ENCODE data around the gene ZNF695. TPM values are rescaled to one million over a fixed set of nuclear protein-coding genes. Genes with fewer than 3 reads are reported as not detected.
"Not testable (repeated sequence)": the region's sequence is repeated elsewhere in the genome, so short reads cannot be mapped to it uniquely, and the experiment has no call there.

Gene ZNF695
- total RNA-seq, 1 donor from 2014 or later = not detected

DNA sequence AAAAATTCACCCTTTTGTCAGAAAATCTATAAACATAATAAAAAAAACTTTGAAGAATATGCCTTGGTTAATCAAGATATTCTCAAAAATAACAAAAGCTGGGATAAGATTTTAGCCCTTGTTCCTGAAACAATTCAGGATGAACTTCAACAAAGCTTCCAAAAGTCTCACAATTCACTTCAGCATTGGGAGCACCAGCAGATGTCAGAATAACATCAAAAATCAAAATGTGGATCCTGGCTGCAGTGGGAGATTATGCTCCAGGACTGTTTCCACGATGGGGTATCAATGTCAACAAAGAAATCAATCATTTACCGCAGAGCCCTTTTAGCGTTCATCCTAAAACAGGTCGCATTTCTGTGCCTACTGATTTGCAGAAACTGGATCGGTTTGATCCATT is 35.5 kb upstream of the ZNF695 start:
- Histone ChIP-seq H3K4me1 (no peaks in the 10 kb centered on the region), H3K27me3 (ENCODE audit: low read depth) (no peaks in the 10 kb centered on the region), H3K9me3 (replicated peaks) (peaks cover 87% of the 10 kb centered on the region), H3K27ac (replicated peaks) (no peak overlapping the region), H3K4me3 (no peak overlapping the region), H3K36me3 (peaks cover 11% of the 10 kb centered on the region)
- intact Hi-C loops (cut with micrococcal nuclease) = no loop called here
- no peak for DNase-seq
- TF ChIP-seq, protein P1, sequence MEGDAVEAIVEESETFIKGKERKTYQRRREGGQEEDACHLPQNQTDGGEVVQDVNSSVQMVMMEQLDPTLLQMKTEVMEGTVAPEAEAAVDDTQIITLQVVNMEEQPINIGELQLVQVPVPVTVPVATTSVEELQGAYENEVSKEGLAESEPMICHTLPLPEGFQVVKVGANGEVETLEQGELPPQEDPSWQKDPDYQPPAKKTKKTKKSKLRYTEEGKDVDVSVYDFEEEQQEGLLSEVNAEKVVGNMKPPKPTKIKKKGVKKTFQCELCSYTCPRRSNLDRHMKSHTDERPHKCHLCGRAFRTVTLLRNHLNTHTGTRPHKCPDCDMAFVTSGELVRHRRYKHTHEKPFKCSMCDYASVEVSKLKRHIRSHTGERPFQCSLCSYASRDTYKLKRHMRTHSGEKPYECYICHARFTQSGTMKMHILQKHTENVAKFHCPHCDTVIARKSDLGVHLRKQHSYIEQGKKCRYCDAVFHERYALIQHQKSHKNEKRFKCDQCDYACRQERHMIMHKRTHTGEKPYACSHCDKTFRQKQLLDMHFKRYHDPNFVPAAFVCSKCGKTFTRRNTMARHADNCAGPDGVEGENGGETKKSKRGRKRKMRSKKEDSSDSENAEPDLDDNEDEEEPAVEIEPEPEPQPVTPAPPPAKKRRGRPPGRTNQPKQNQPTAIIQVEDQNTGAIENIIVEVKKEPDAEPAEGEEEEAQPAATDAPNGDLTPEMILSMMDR (IDR thresholded peaks at IDR 0.05; ENCODE audit: borderline replicate concordance) = peak; percentile 41

DNA sequence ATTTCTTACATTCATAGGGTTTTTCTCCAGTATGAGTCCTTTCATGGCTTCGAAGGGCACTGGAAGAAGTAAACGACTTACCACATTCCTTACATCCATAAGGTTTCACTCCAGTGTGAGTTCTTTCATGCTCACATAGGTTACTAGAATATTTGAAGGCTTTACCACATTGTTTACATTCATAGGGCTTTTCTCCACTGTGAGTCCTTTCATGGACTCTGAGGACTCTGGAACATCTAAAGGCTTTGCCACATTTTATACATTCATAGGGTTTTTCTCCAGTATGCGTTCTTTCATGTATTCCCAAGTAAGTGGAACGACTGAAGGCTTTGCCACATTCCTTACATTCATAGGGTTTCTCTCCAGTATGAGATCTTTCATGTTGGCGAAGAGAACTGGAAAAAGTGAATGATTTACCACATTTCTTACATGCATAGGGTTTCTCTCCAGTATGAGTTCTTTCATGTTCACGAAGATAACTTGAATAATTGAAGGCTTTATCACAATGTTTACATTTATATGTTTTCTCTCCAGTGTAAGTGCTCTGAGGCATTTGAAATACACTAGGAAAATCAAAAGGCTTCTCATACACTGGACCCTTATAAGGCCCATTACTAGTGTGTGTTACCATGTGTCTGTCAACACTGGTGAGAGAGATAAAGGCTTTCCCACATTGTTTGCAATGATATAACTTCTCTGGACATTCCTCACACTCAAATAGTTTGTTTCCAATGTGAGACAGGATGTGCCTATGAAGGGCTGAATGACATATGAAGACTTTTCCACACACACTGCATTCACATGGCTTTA is 29.9 kb upstream of the ZNF695 start:
- peaks cover 59% of the 10 kb centered on the region for H3K36me3 ChIP-seq
- no peaks in the 10 kb centered on the region for H3K4me1 ChIP-seq
- TF ChIP-seq, protein P1 (IDR thresholded peaks at IDR 0.05; ENCODE audit: borderline replicate concordance) = no peak
- intact Hi-C loops (cut with micrococcal nuclease) = no loop called here
- no peak for DNase-seq
- no peak overlapping the region for H3K27ac ChIP-seq (replicated peaks)
- peaks cover 100% of the 10 kb centered on the region for H3K9me3 ChIP-seq (replicated peaks)
- H3K4me3 ChIP-seq = no peak overlapping the region
- no peaks in the 10 kb centered on the region for H3K27me3 ChIP-seq (ENCODE audit: low read depth)

DNA sequence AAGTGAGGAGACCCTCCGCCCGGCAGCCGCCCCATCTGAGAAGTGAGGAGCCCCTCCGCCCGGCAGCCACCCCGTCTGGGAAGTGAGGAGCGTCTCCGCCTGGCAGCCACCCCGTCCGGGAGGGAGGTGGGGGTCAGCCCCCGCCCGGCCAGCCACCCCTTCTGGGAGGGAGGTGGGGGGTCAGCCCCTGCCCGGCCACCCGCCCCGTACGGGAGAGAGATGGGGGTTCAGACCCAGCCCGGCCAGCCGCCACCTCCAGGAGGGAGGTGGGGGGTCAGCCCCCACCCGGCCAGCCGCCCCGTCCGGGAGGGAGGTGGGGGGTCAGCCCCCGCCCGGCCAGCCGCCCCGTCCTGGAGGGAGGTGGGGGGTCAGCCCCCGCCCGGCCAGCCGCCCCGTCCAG is 24.4 kb upstream of the ZNF695 start:
- H3K27ac ChIP-seq (replicated peaks); H3K4me1 ChIP-seq; DNase-seq; intact Hi-C loops (cut with micrococcal nuclease); H3K27me3 ChIP-seq (ENCODE audit: low read depth); H3K4me3 ChIP-seq: not testable (repeated sequence)
- Histone ChIP-seq H3K36me3 (peaks cover 38% of the 10 kb centered on the region), H3K9me3 (replicated peaks) (peaks cover 90% of the 10 kb centered on the region)

DNA sequence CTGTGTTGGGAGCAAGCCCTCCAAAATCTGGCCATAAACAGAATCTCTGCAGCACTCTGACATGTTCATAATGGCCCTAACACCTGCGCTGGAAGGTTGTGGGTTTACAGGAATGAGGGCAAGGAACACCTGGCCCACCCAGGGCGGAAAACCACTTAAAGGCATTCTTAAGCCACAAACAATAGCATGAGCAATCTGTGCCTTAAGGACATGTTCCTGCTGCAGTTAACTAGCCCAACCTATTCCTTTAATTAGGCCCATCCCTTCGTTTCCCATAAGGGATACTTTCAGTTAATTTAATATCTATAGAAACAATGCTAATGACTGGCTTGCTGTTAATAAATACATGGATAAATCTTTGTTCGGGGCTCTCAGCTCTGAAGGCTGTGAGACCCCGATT is 16.8 kb upstream of the ZNF695 start:
- H3K27me3 ChIP-seq (ENCODE audit: low read depth); DNase-seq; H3K4me3 ChIP-seq; intact Hi-C loops (cut with micrococcal nuclease); H3K4me1 ChIP-seq; H3K36me3 ChIP-seq; H3K27ac ChIP-seq (replicated peaks): not testable (repeated sequence)
- H3K9me3 ChIP-seq (replicated peaks) = peaks cover 88% of the 10 kb centered on the region

DNA sequence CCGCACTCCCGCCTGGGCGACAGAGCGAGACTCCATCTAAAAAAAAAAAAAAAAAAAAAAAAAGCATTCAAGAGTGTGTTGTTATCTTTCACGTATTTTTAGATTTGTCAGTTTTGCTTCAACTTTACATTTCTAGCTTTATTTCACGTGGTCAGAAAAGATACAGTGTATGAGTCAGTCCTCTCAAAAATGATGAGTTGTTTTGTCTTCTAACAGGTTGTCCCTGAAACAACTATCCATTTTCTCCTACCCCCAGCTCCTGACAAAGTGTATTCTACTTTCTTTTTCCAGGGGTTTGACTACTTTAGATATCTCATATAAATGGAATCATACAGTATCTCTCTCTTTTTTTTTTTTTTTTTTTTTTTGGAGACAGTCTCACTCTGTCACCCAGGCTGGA is 5.5 kb upstream of the ZNF695 start:
- Histone ChIP-seq H3K4me3 (no peak overlapping the region), H3K4me1 (no peaks in the 10 kb centered on the region), H3K27me3 (ENCODE audit: low read depth) (no peaks in the 10 kb centered on the region), H3K27ac (replicated peaks) (no peak overlapping the region), H3K36me3 (no peaks in the 10 kb centered on the region), H3K9me3 (replicated peaks) (peaks cover 43% of the 10 kb centered on the region)
- TF ChIP-seq, protein P1 (IDR thresholded peaks at IDR 0.05; ENCODE audit: borderline replicate concordance) = no peak
- intact Hi-C loops (cut with micrococcal nuclease) = no loop called here
- DNase-seq = no peak

DNA sequence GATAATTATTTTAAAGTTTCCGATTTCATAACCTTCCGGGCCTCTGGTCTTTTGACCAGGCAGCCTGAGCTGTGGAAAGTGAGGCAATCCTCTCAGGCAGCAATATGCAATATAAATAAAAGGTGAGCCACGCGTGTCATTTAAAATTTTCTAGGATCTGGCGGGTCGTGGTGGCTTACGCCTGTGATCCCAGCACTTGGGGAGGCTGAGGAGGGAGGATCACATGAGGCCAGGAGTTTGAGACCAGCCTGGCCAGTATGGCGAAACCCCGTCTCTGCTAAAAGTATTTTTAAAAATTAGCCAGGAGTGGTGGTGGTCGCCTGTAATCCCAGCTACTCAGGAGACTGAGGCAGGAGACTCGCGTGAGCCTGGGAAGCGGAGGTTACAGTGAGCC is 546 bp upstream of the ZNF695 start:
- Histone ChIP-seq H3K4me1 (peaks cover 9% of the 10 kb centered on the region), H3K9me3 (replicated peaks) (peaks cover 43% of the 10 kb centered on the region), H3K27me3 (ENCODE audit: low read depth) (peaks cover 21% of the 10 kb centered on the region), H3K27ac (replicated peaks) (no peak overlapping the region), H3K36me3 (no peaks in the 10 kb centered on the region), H3K4me3 (peak overlapping the region; percentile 81)
- intact Hi-C loops (cut with micrococcal nuclease) = no loop called here
- no peak for DNase-seq
- TF ChIP-seq, protein P1 (IDR thresholded peaks at IDR 0.05; ENCODE audit: borderline replicate concordance) = no peak

DNA sequence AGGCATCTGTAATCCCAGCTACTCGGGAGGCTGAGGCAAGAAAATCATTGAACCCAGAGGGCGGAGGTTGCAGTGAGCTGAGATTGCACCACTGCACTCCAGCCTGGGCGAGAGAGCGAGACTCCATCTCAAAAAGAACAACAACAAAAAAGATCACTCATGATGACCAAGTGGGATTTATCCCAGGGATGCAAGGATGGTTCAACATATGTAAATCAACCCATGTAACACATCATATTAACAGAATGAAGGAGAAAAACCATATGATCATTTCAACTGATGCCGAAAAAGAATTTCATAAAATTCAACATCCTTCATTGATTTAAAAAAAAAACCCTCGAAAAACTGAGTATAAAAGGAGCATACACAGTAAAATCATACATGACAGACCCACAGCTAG is 3.8 kb downstream of the ZNF695 start:
- H3K36me3 ChIP-seq; intact Hi-C loops (cut with micrococcal nuclease); DNase-seq; H3K4me1 ChIP-seq; H3K4me3 ChIP-seq; H3K27ac ChIP-seq (replicated peaks): not testable (repeated sequence)
- peaks cover 53% of the 10 kb centered on the region for H3K9me3 ChIP-seq (replicated peaks)
- H3K27me3 ChIP-seq (ENCODE audit: low read depth) = peaks cover 21% of the 10 kb centered on the region

Measured in left ventricle myocardium inferior (tissue), 1 donor.